ENCODE data around the gene DCLK2. TPM values are rescaled to one million over a fixed set of nuclear protein-coding genes. Genes with fewer than 3 reads are reported as not detected.

Gene DCLK2
- total RNA-seq, 2 experiments from 2014 or later: not detected

- H3K27me3 Mint-ChIP-seq: peaks cover 43% of the 10 kb centered on the region
These were observed 385 bp downstream of the DCLK2 start for GRCh38 chr4:150078579-150079080.

GRCh38 chr4:150079081-150079581 is 886 bp downstream of the DCLK2 start:
- Mint-ChIP-seq H3K9me3 (no peaks in the 10 kb centered on the region), H3K4me1 (no peaks in the 10 kb centered on the region), H3K36me3 (no peaks in the 10 kb centered on the region), H3K27ac (peak overlapping the region; percentile 34), H3K4me3 (peak overlapping the region; percentile 64), H3K27me3 (peaks cover 43% of the 10 kb centered on the region)
- POLR2A ChIA-PET: no interaction called here
- DNase-seq: peak; percentile 38
- ATAC-seq (ENCODE audit: low read depth): peak; percentile 65

More at GRCh38 chr4:150078579-150079080, 385 bp downstream of the DCLK2 start:
- Mint-ChIP-seq H3K4me3 (peak overlapping the region; percentile 47), H3K9me3 (no peaks in the 10 kb centered on the region), H3K27ac (no peak overlapping the region), H3K36me3 (no peaks in the 10 kb centered on the region), H3K4me1 (no peaks in the 10 kb centered on the region)
- DNase-seq: peak; percentile 33
- POLR2A ChIA-PET: no interaction called here
- ATAC-seq (ENCODE audit: low read depth): peak; percentile 30

DNA sequence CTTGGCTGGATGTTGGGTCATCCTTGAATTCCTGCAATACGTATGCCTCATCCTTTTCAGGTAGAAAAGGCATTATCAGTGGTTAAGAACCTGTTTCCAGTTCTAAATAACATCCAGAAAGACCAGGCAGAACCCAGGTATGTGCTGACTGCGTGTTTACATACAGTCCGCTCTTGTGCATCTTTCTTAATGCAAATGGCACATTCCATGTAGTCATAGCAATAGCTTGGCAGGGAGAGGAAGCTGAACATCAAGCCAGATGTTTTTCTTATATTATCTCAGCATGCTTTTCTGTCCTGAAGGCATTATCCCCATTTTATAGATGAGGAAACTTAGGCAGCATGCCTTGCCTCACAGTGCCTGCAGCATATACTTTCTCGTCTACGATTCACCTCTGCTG is 2.1 kb downstream of the DCLK2 start:
- Mint-ChIP-seq H3K9me3 (no peaks in the 10 kb centered on the region), H3K27ac (no peak overlapping the region), H3K4me1 (no peaks in the 10 kb centered on the region), H3K4me3 (no peak overlapping the region), H3K27me3 (peaks cover 40% of the 10 kb centered on the region), H3K36me3 (no peaks in the 10 kb centered on the region)
- ATAC-seq (ENCODE audit: low read depth) (no peak), DNase-seq (no peak)
- POLR2A ChIA-PET: no interaction called here

- Mint-ChIP-seq H3K36me3 (no peaks in the 10 kb centered on the region), H3K27ac (no peak overlapping the region), H3K4me3 (no peak overlapping the region), H3K27me3 (peaks cover 37% of the 10 kb centered on the region), H3K9me3 (no peaks in the 10 kb centered on the region), H3K4me1 (no peaks in the 10 kb centered on the region)
- POLR2A ChIA-PET: no interaction called here
- ATAC-seq (ENCODE audit: low read depth) (no peak), DNase-seq (no peak)
These were observed 2.6 kb downstream of the DCLK2 start for GRCh38 chr4:150080875-150081274.

GRCh38 chr4:150082241-150082640 is 4.0 kb downstream of the DCLK2 start:
- no peaks in the 10 kb centered on the region for H3K9me3 Mint-ChIP-seq
- DNase-seq: no peak

GRCh38 chr4:150087006-150087405 is 8.8 kb downstream of the DCLK2 start:
- H3K4me1 Mint-ChIP-seq: no peaks in the 10 kb centered on the region
- DNase-seq (no peak), ATAC-seq (ENCODE audit: low read depth) (no peak)
- H3K36me3 Mint-ChIP-seq: no peaks in the 10 kb centered on the region
- H3K27ac Mint-ChIP-seq: no peak overlapping the region
- no peak overlapping the region for H3K4me3 Mint-ChIP-seq
- POLR2A ChIA-PET: no interaction called here
- peaks cover 9% of the 10 kb centered on the region for H3K27me3 Mint-ChIP-seq
- H3K9me3 Mint-ChIP-seq: no peaks in the 10 kb centered on the region

More at GRCh38 chr4:150082241-150082640, 4.0 kb downstream of the DCLK2 start:
- Mint-ChIP-seq H3K4me3 (no peak overlapping the region), H3K36me3 (no peaks in the 10 kb centered on the region), H3K27ac (no peak overlapping the region), H3K27me3 (peaks cover 24% of the 10 kb centered on the region), H3K4me1 (no peaks in the 10 kb centered on the region)
- no peak for ATAC-seq (ENCODE audit: low read depth)
- POLR2A ChIA-PET: no interaction called here

- Mint-ChIP-seq H3K27ac (no peak overlapping the region), H3K27me3 (peaks cover 2% of the 10 kb centered on the region), H3K4me3 (no peak overlapping the region), H3K4me1 (no peaks in the 10 kb centered on the region), H3K9me3 (no peaks in the 10 kb centered on the region), H3K36me3 (no peaks in the 10 kb centered on the region)
- POLR2A ChIA-PET: no interaction called here
- no peak for ATAC-seq (ENCODE audit: low read depth)
- no peak for DNase-seq
These were observed 11.5 kb downstream of the DCLK2 start for GRCh38 chr4:150089732-150090131.

DNA sequence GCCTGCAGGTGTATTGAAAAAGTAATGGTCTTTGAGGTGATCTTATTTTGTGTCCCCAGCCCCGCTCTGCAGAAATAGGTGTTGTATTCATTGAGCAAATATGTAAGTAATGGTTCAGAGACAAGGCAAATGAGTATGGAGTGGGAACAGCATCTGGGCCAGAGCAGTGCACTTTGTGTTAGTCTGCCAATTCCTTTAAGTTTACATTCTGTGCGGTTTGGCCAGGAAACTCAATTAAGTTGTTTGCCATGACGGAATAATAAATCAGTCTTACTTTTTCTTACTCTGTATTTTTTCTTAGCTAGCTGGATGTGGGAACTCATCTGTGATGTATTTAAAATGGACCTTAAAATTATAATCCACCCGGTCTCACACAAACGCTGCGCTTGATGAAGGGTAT is 12.6 kb downstream of the DCLK2 start:
- H3K4me3 Mint-ChIP-seq: no peak overlapping the region
- H3K36me3 Mint-ChIP-seq: no peaks in the 10 kb centered on the region
- no peaks in the 10 kb centered on the region for H3K4me1 Mint-ChIP-seq
- ATAC-seq (ENCODE audit: low read depth) (no peak), DNase-seq (no peak)
- POLR2A ChIA-PET: no interaction called here
- H3K27me3 Mint-ChIP-seq: peaks cover 2% of the 10 kb centered on the region
- H3K9me3 Mint-ChIP-seq: no peaks in the 10 kb centered on the region
- H3K27ac Mint-ChIP-seq: no peak overlapping the region

DNA sequence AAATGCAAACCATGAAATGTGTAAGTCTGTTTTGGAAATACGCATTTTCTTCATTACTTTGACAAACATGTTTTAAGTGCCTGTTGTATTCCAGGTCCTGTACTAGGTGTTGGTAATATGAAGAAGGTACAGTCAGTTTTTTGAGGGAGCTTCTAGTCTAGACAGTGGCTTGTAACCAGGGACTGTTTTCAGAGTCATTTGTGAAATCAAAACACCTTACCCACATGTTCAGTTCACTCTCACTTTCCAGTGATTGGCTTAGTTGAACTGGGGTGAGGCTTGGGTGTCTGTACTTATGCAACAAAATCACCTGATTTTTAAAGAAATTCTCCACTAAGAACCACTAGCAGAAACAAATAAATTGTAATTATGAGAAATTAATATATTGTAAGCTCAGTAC is 16.4 kb downstream of the DCLK2 start:
- H3K4me1 Mint-ChIP-seq: no peaks in the 10 kb centered on the region
- H3K36me3 Mint-ChIP-seq: no peaks in the 10 kb centered on the region
- H3K27me3 Mint-ChIP-seq: no peaks in the 10 kb centered on the region
- DNase-seq (no peak), ATAC-seq (ENCODE audit: low read depth) (no peak)
- POLR2A ChIA-PET: no interaction called here
- H3K27ac Mint-ChIP-seq: no peak overlapping the region
- no peak overlapping the region for H3K4me3 Mint-ChIP-seq
- no peaks in the 10 kb centered on the region for H3K9me3 Mint-ChIP-seq

- ATAC-seq (ENCODE audit: low read depth): no peak
- POLR2A ChIA-PET: no interaction called here
- Mint-ChIP-seq H3K27me3 (peaks cover 2% of the 10 kb centered on the region), H3K4me3 (no peak overlapping the region), H3K36me3 (no peaks in the 10 kb centered on the region), H3K27ac (no peak overlapping the region), H3K4me1 (no peaks in the 10 kb centered on the region), H3K9me3 (no peaks in the 10 kb centered on the region)
- no peak for DNase-seq
These were observed 18.4 kb downstream of the DCLK2 start for GRCh38 chr4:150096625-150097024.

GRCh38 chr4:150098214-150098613 is 20.0 kb downstream of the DCLK2 start:
- Mint-ChIP-seq H3K27me3 (peaks cover 9% of the 10 kb centered on the region), H3K9me3 (no peaks in the 10 kb centered on the region), H3K4me3 (no peak overlapping the region), H3K4me1 (no peaks in the 10 kb centered on the region), H3K27ac (no peak overlapping the region), H3K36me3 (no peaks in the 10 kb centered on the region)
- no peak for DNase-seq
- no peak for ATAC-seq (ENCODE audit: low read depth)
- POLR2A ChIA-PET: no interaction called here

DNA sequence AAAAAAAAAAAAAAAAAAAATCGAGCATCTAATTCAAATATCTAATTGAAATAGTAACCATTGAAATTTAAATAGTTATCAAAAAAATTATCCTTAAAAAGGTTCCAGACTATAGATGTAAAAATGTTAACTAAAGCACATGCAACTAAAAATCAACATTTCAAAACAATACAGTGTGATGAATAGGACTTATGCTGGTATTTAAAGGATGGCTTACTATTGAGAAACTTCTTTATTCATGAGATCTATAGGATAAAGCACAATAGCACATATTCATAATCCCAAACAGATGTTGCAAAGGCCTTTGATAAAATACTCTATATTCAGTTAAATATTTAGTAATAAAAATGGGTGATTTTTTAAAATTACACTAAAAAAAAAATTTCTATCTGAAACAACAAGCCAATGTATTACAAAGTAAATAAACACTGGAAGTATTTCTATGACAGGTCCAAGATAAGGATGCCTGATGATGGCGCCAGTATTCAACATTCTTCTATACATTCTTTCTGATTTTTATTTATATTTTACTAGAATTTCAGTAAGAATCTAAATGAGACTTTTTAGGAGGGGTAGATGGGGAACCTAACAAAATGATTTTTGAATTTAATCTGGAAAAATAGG is 26.3 kb downstream of the DCLK2 start:
- POLR2A ChIA-PET: no interaction called here
- H3K27ac Mint-ChIP-seq: no peak overlapping the region

GRCh38 chr4:150106886-150107285 is 28.6 kb downstream of the DCLK2 start:
- POLR2A ChIA-PET: no interaction called here
- Mint-ChIP-seq H3K36me3 (no peaks in the 10 kb centered on the region), H3K9me3 (no peaks in the 10 kb centered on the region), H3K4me1 (no peaks in the 10 kb centered on the region), H3K4me3 (no peak overlapping the region), H3K27me3 (peaks cover 13% of the 10 kb centered on the region), H3K27ac (no peak overlapping the region)
- no peak for ATAC-seq (ENCODE audit: low read depth)
- DNase-seq: no peak

More for the DNA sequence above, 26.3 kb downstream of the DCLK2 start:
- H3K27me3 Mint-ChIP-seq: peaks cover 15% of the 10 kb centered on the region
- no peaks in the 10 kb centered on the region for H3K36me3 Mint-ChIP-seq
- H3K4me1 Mint-ChIP-seq: no peaks in the 10 kb centered on the region
- no peak for DNase-seq
- no peak for ATAC-seq (ENCODE audit: low read depth)
- no peaks in the 10 kb centered on the region for H3K9me3 Mint-ChIP-seq
- H3K4me3 Mint-ChIP-seq: no peak overlapping the region

- no peak for DNase-seq
- Mint-ChIP-seq H3K9me3 (no peaks in the 10 kb centered on the region), H3K36me3 (no peaks in the 10 kb centered on the region), H3K27me3 (peaks cover 6% of the 10 kb centered on the region), H3K27ac (no peak overlapping the region), H3K4me1 (no peaks in the 10 kb centered on the region), H3K4me3 (no peak overlapping the region)
- ATAC-seq (ENCODE audit: low read depth): no peak
- POLR2A ChIA-PET: no interaction called here
These were observed 30.4 kb downstream of the DCLK2 start for GRCh38 chr4:150108691-150109090.

Measured in activated naive CD8-positive, alpha-beta T cell treated with anti-CD3 and anti-CD28 coated beads, Interleukin-2, amount 10 ng/mL, durations not matched to agents 7 days and 5 days (primary cell).